ENCODE data around the gene SEMA5B.

GRCh38 chr3:123070510-123070909 is 42.9 kb upstream of the SEMA5B start:
- TF ChIP-seq POLR2A (IDR thresholded peaks at IDR 0.05; ENCODE audit: low read depth, low read length), result no peak
- TF ChIP-seq FOS (IDR thresholded peaks at IDR 0.05; ENCODE audit: low read depth, low read length), result no peak
- TF ChIP-seq, protein P1, sequence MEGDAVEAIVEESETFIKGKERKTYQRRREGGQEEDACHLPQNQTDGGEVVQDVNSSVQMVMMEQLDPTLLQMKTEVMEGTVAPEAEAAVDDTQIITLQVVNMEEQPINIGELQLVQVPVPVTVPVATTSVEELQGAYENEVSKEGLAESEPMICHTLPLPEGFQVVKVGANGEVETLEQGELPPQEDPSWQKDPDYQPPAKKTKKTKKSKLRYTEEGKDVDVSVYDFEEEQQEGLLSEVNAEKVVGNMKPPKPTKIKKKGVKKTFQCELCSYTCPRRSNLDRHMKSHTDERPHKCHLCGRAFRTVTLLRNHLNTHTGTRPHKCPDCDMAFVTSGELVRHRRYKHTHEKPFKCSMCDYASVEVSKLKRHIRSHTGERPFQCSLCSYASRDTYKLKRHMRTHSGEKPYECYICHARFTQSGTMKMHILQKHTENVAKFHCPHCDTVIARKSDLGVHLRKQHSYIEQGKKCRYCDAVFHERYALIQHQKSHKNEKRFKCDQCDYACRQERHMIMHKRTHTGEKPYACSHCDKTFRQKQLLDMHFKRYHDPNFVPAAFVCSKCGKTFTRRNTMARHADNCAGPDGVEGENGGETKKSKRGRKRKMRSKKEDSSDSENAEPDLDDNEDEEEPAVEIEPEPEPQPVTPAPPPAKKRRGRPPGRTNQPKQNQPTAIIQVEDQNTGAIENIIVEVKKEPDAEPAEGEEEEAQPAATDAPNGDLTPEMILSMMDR (conservative IDR thresholded peaks at IDR 0.05; ENCODE audit: low read depth, low read length), result no peak
- TF ChIP-seq RFX5 (IDR thresholded peaks at IDR 0.05; ENCODE audit: low read depth, low read length), result no peak
- no peak for TF ChIP-seq BHLHE40 (IDR thresholded peaks at IDR 0.05; ENCODE audit: low read depth, low read length)
- TF ChIP-seq USF2 (IDR thresholded peaks at IDR 0.05; ENCODE audit: low read depth, low read length), result no peak
- no peak for TF ChIP-seq CEBPB (IDR thresholded peaks at IDR 0.05; ENCODE audit: low read depth, low read length)
- TF ChIP-seq MAZ (IDR thresholded peaks at IDR 0.05; ENCODE audit: borderline replicate concordance, low read depth, low read length), result no peak
- TF ChIP-seq RAD21 (IDR thresholded peaks at IDR 0.05; ENCODE audit: low read length), result no peak
- no peak for TF ChIP-seq MXI1 (IDR thresholded peaks at IDR 0.05; ENCODE audit: borderline replicate concordance, low read depth, low read length)
- no peak for TF ChIP-seq ELK1 (IDR thresholded peaks at IDR 0.05; ENCODE audit: borderline replicate concordance, low read depth, low read length)
- no peak for TF ChIP-seq RCOR1 (IDR thresholded peaks at IDR 0.05; ENCODE audit: insufficient replicate concordance, low read length)

All from IMR-90 (cell line).